Osteoblast (primary cell): ENCODE measurements around the gene CDKL5. TPM values are rescaled to one million over a fixed set of nuclear protein-coding genes. Genes with fewer than 3 reads are reported as not detected.

Source experiments
- DNase-seq: peaks from one replicate; pipeline ENCODE4 v3.0.0; 2011; ENCODE audit warnings: low spot score, mixed read lengths; ENCODE audit not compliant: insufficient read length; ENCODE audit errors: missing footprints
- H2AFZ ChIP-seq: 2 replicates; pipeline ENCODE4 v1.6.0; 2011; ENCODE audit warnings: mild to moderate bottlenecking, low read length
- H3K27ac ChIP-seq: 2 replicates; pipeline ENCODE4 v1.5.1; 2011; ENCODE audit warnings: mild to moderate bottlenecking, low read depth, low read length, moderate library complexity
- H3K27me3 ChIP-seq: 2 replicates; pipeline ENCODE4 v1.6.0; 2012; ENCODE audit warnings: mild to moderate bottlenecking, control low read depth, inconsistent platforms, low read length, moderate library complexity; ENCODE audit not compliant: insufficient read depth
- H3K36me3 ChIP-seq: 2 replicates; pipeline ENCODE4 v1.5.1; 2011; ENCODE audit warnings: mild to moderate bottlenecking, low read length, control low read depth, moderate library complexity; ENCODE audit not compliant: insufficient read depth
- H3K4me1 ChIP-seq: 2 replicates; pipeline ENCODE4 v1.5.1; 2011; ENCODE audit warnings: mild to moderate bottlenecking, low read length, control low read depth, moderate library complexity; ENCODE audit not compliant: insufficient read depth
- H3K4me2 ChIP-seq: 2 replicates; pipeline ENCODE4 v1.6.0; 2011; ENCODE audit warnings: mild to moderate bottlenecking, low read length; ENCODE audit not compliant: insufficient read depth
- H3K4me3 ChIP-seq: fragments of 200-600 bp; sonication (generic); 3 replicates; pipeline ENCODE4 v1.5.1; 2012; ENCODE audit warnings: mild to moderate bottlenecking, low read length, inconsistent platforms; ENCODE audit not compliant: insufficient read depth
- H3K79me2 ChIP-seq: 2 replicates; pipeline ENCODE4 v1.6.0; 2012; ENCODE audit warnings: mild to moderate bottlenecking, low read length, control low read depth, inconsistent platforms; ENCODE audit not compliant: insufficient read depth
- H3K9me3 ChIP-seq: 2 replicates; pipeline ENCODE4 v1.5.1; 2011; ENCODE audit warnings: low read depth, low read length, control low read depth
- H4K20me1 ChIP-seq: 2 replicates; pipeline ENCODE4 v1.6.0; 2012; ENCODE audit warnings: mild to moderate bottlenecking, low read length, control low read depth; ENCODE audit not compliant: insufficient read depth
- CTCF ChIP-seq: IDR thresholded peaks from 2 replicates; pipeline ENCODE4 v1.5.1; 2011; ENCODE audit warnings: mild to moderate bottlenecking, low read depth, low read length, moderate library complexity; ENCODE audit errors: extremely low read depth
- total RNA-seq: library from RNA; depleted of rRNA; stranded (reverse); fragments of >200 nt; gene quantifications from 2 replicates; pipeline ENCODE4 v1.2.3, GENCODE V29; 2012

Gene CDKL5
- total RNA-seq, 1 donor: 4.0 TPM

- H3K36me3 ChIP-seq: no peaks in the 10 kb centered on the region
- H3K9me3 ChIP-seq: no peaks in the 10 kb centered on the region
- no peaks in the 10 kb centered on the region for H3K79me2 ChIP-seq
- no peak for TF ChIP-seq CTCF
- no peak overlapping the region for H3K4me2 ChIP-seq
- H3K4me1 ChIP-seq: no peaks in the 10 kb centered on the region
- no peak overlapping the region for H3K4me3 ChIP-seq
- no peak overlapping the region for H3K27ac ChIP-seq
- no peaks in the 10 kb centered on the region for H4K20me1 ChIP-seq
- DNase-seq: no peak
- no peak overlapping the region for H2AFZ ChIP-seq
- no peaks in the 10 kb centered on the region for H3K27me3 ChIP-seq
Observed at GRCh38 chrX:18639280-18639679, 213.9 kb downstream of the CDKL5 start.

GRCh38 chrX:18640686-18641085, 215.3 kb downstream of the CDKL5 start:
- no peaks in the 10 kb centered on the region for H3K9me3 ChIP-seq
- no peak for DNase-seq
- H2AFZ ChIP-seq: no peak overlapping the region
- no peaks in the 10 kb centered on the region for H3K27me3 ChIP-seq
- no peaks in the 10 kb centered on the region for H3K79me2 ChIP-seq
- H3K4me1 ChIP-seq: no peaks in the 10 kb centered on the region
- no peak for TF ChIP-seq CTCF
- no peak overlapping the region for H3K27ac ChIP-seq
- H4K20me1 ChIP-seq: no peaks in the 10 kb centered on the region
- H3K4me2 ChIP-seq: no peak overlapping the region
- H3K4me3 ChIP-seq: no peak overlapping the region
- no peaks in the 10 kb centered on the region for H3K36me3 ChIP-seq

- no peak overlapping the region for H3K4me3 ChIP-seq
- H3K27ac ChIP-seq: no peak overlapping the region
- TF ChIP-seq CTCF: no peak
Observed at GRCh38 chrX:18643243-18643642, 217.8 kb downstream of the CDKL5 start.

GRCh38 chrX:18643853-18644252, 218.4 kb downstream of the CDKL5 start:
- H3K27ac ChIP-seq: no peak overlapping the region
- no peaks in the 10 kb centered on the region for H3K36me3 ChIP-seq
- no peak for DNase-seq
- no peak overlapping the region for H2AFZ ChIP-seq
- H3K4me3 ChIP-seq: no peak overlapping the region
- no peak for TF ChIP-seq CTCF
- no peaks in the 10 kb centered on the region for H3K9me3 ChIP-seq
- H3K27me3 ChIP-seq: no peaks in the 10 kb centered on the region
- H3K79me2 ChIP-seq: no peaks in the 10 kb centered on the region
- no peaks in the 10 kb centered on the region for H3K4me1 ChIP-seq
- no peaks in the 10 kb centered on the region for H4K20me1 ChIP-seq
- H3K4me2 ChIP-seq: no peak overlapping the region

More at GRCh38 chrX:18643243-18643642, 217.8 kb downstream of the CDKL5 start:
- H3K36me3 ChIP-seq: no peaks in the 10 kb centered on the region
- no peaks in the 10 kb centered on the region for H3K27me3 ChIP-seq
- no peaks in the 10 kb centered on the region for H3K4me1 ChIP-seq
- H2AFZ ChIP-seq: no peak overlapping the region
- no peaks in the 10 kb centered on the region for H3K9me3 ChIP-seq
- H3K79me2 ChIP-seq: no peaks in the 10 kb centered on the region
- no peak for DNase-seq
- H3K4me2 ChIP-seq: no peak overlapping the region
- H4K20me1 ChIP-seq: no peaks in the 10 kb centered on the region
